HEK293 (cell line): ENCODE measurements around the gene RILPL1.

Experiments
- CTCF ChIA-PET: fragments of 350-600 bp; formaldehyde crosslinking; extraction: SDS; loops from one replicate; lab custom pipeline; 2021; ENCODE audit warnings: antibody characterized with exemption; lab: Yijun Ruan, JAX
- POLR2A ChIA-PET: fragments of 300-600 bp; formaldehyde crosslinking; extraction: SDS; loops from one replicate; lab custom pipeline; 2020; ENCODE audit warnings: antibody characterized with exemption, inconsistent platforms; lab: Yijun Ruan, JAX
- H3K27ac ChIP-seq: fragments of 200-500 bp; sonication (Bioruptor generic); 2 replicates; pipeline ENCODE4 v1.5.1; 2014; ENCODE audit warnings: low read depth, low read length, control low read depth, inconsistent platforms; ENCODE audit errors: extremely low read depth
- H3K36me3 ChIP-seq, 2 experiments: fragments of 200-500 bp in 1 of 2; sonication (Bioruptor generic) in 1 of 2; 1 replicate in 1 of 2; 2 replicates in 1 of 2; pipeline ENCODE4 v1.5.1; 2014 to 2017; ENCODE audit warnings: inconsistent platforms in 2 of 2, low read length in 2 of 2; ENCODE audit not compliant: control insufficient read depth in 2 of 2, insufficient read depth in 1 of 2
- H3K4me1 ChIP-seq: fragments of 200-500 bp; sonication (Bioruptor generic); 2 replicates; pipeline ENCODE4 v1.5.1; 2014; ENCODE audit warnings: mild to moderate bottlenecking, low read length, inconsistent platforms; ENCODE audit not compliant: control insufficient read depth, insufficient read depth
- H3K4me3 ChIP-seq: 2 replicates; pipeline ENCODE4 v1.5.1; 2011; ENCODE audit warnings: low read depth, mild to moderate bottlenecking, control low read depth, low read length, moderate library complexity
- H3K9me3 ChIP-seq: fragments of 200-500 bp; sonication (Bioruptor generic); 2 replicates; pipeline ENCODE4 v1.5.1; 2014; ENCODE audit warnings: low read depth, low read length, inconsistent platforms; ENCODE audit not compliant: control insufficient read depth, insufficient read depth
- BCL11A ChIP-seq: fragments of 450-650 bp; formaldehyde crosslinking; IDR thresholded peaks from 2 replicates; pipeline ENCODE4 v1.5.1; 2016; ENCODE audit warnings: low read depth, missing biosample characterization, missing genetic modification characterization
- MZF1 ChIP-seq: fragments of 450-650 bp; formaldehyde crosslinking; IDR thresholded peaks from 2 replicates; pipeline ENCODE4 v1.5.1; 2017; ENCODE audit warnings: missing biosample characterization, missing genetic modification characterization, borderline replicate concordance
- PRDM2 ChIP-seq: fragments of 450-650 bp; formaldehyde crosslinking; IDR thresholded peaks from 2 replicates; pipeline ENCODE4 v1.5.1; 2016; ENCODE audit warnings: missing biosample characterization, missing genetic modification characterization, borderline replicate concordance
- SP3 ChIP-seq: fragments of 450-650 bp; formaldehyde crosslinking; IDR thresholded peaks from 2 replicates; pipeline ENCODE4 v1.5.1; 2016; ENCODE audit warnings: missing biosample characterization, missing genetic modification characterization
- WT1 ChIP-seq: fragments of 450-650 bp; formaldehyde crosslinking; IDR thresholded peaks from 2 replicates; pipeline ENCODE4 v1.5.1; 2016; ENCODE audit warnings: missing biosample characterization, missing genetic modification characterization
- YY2 ChIP-seq: fragments of 450-650 bp; formaldehyde crosslinking; IDR thresholded peaks from 2 replicates; pipeline ENCODE4 v1.5.1; 2016; ENCODE audit warnings: missing biosample characterization, missing genetic modification characterization
- ZBTB21 ChIP-seq: fragments of 450-650 bp; formaldehyde crosslinking; IDR thresholded peaks from 2 replicates; pipeline ENCODE4 v1.5.1; 2017; ENCODE audit warnings: missing biosample characterization, missing genetic modification characterization
- ZFP41 ChIP-seq: fragments of 450-650 bp; formaldehyde crosslinking; IDR thresholded peaks from 2 replicates; pipeline ENCODE4 v1.5.1; 2016; ENCODE audit warnings: missing biosample characterization, missing genetic modification characterization, borderline replicate concordance
- ZFP69B ChIP-seq: fragments of 450-650 bp; formaldehyde crosslinking; IDR thresholded peaks from 2 replicates; pipeline ENCODE4 v1.5.1; 2016; ENCODE audit warnings: missing biosample characterization, missing genetic modification characterization
- ZNF19 ChIP-seq: fragments of 450-650 bp; formaldehyde crosslinking; IDR thresholded peaks from 2 replicates; pipeline ENCODE4; 2016; ENCODE audit warnings: missing biosample characterization, missing genetic modification characterization, low read depth
- ZNF211 ChIP-seq: fragments of 450-650 bp; formaldehyde crosslinking; IDR thresholded peaks from 2 replicates; pipeline ENCODE4 v1.5.1; 2016; ENCODE audit warnings: low read depth, missing biosample characterization, missing genetic modification characterization
- ZNF311 ChIP-seq: fragments of 450-650 bp; formaldehyde crosslinking; IDR thresholded peaks from 2 replicates; pipeline ENCODE4 v1.5.1; 2017; ENCODE audit warnings: missing biosample characterization, missing genetic modification characterization, borderline replicate concordance
- ZNF362 ChIP-seq: fragments of 450-650 bp; formaldehyde crosslinking; IDR thresholded peaks from 2 replicates; pipeline ENCODE4 v1.5.1; 2016; ENCODE audit warnings: missing biosample characterization, missing genetic modification characterization
- ZNF391 ChIP-seq: fragments of 450-650 bp; formaldehyde crosslinking; IDR thresholded peaks from 2 replicates; pipeline ENCODE4 v1.5.1; 2016; ENCODE audit warnings: low read depth, missing biosample characterization, missing genetic modification characterization, borderline replicate concordance
- ZNF423 ChIP-seq: fragments of 450-650 bp; formaldehyde crosslinking; IDR thresholded peaks from 2 replicates; pipeline ENCODE4 v1.5.1; 2016; ENCODE audit warnings: missing biosample characterization, missing genetic modification characterization
- ZNF501 ChIP-seq: fragments of 450-650 bp; formaldehyde crosslinking; IDR thresholded peaks from 2 replicates; pipeline ENCODE4 v1.5.1; 2016; ENCODE audit warnings: missing biosample characterization, missing genetic modification characterization
- ZNF596 ChIP-seq: fragments of 450-650 bp; IDR thresholded peaks from 2 replicates; pipeline ENCODE4 v1.5.0; 2018; ENCODE audit warnings: missing biosample characterization, mild to moderate bottlenecking, missing genetic modification characterization, moderate library complexity
- ZNF600 ChIP-seq: fragments of 450-650 bp; formaldehyde crosslinking; IDR thresholded peaks from 2 replicates; pipeline ENCODE4 v1.5.1; 2016; ENCODE audit warnings: missing biosample characterization, missing genetic modification characterization
- ZNF645 ChIP-seq: fragments of 450-650 bp; formaldehyde crosslinking; IDR thresholded peaks from 2 replicates; pipeline ENCODE4; 2016; ENCODE audit warnings: missing biosample characterization, missing genetic modification characterization
- ZNF660 ChIP-seq: fragments of 450-650 bp; IDR thresholded peaks from 2 replicates; pipeline ENCODE4 v1.5.1; 2018; ENCODE audit warnings: missing biosample characterization, mild to moderate bottlenecking, missing genetic modification characterization
- ZNF677 ChIP-seq: fragments of 450-650 bp; IDR thresholded peaks from 2 replicates; pipeline ENCODE4 v1.5.0; 2018; ENCODE audit warnings: missing biosample characterization, mild to moderate bottlenecking, missing genetic modification characterization, moderate library complexity
- ZNF707 ChIP-seq: fragments of 450-650 bp; formaldehyde crosslinking; IDR thresholded peaks from 2 replicates; pipeline ENCODE4 v1.5.1; 2016; ENCODE audit warnings: missing biosample characterization, missing genetic modification characterization

RILPL1 gene

DNA sequence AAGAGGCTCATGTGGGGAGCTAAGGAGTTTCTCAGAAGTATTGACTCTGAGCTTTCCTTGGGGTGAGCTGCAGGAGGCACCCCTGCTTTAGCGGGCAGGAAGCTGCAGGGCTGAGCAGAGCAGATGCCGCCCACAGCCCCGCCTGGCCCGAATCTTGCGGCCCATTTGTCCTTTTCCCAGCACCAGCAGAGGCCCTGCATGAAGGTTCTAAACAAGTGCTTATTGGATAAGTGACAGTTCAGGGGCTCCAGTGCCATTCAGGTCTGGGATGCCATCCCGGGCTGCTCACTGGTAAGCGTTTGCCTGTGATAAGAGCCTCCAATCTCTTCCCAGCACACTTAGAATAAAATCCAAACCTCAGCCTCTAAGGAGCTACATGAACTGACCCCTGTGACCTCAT lies 11.4 kb downstream of the RILPL1 start (continued):
- TF ChIP-seq ZNF600 (no peak), BCL11A (tag by site-specific recombination) (no peak), ZNF19 (tag by site-specific recombination) (no peak)

DNA sequence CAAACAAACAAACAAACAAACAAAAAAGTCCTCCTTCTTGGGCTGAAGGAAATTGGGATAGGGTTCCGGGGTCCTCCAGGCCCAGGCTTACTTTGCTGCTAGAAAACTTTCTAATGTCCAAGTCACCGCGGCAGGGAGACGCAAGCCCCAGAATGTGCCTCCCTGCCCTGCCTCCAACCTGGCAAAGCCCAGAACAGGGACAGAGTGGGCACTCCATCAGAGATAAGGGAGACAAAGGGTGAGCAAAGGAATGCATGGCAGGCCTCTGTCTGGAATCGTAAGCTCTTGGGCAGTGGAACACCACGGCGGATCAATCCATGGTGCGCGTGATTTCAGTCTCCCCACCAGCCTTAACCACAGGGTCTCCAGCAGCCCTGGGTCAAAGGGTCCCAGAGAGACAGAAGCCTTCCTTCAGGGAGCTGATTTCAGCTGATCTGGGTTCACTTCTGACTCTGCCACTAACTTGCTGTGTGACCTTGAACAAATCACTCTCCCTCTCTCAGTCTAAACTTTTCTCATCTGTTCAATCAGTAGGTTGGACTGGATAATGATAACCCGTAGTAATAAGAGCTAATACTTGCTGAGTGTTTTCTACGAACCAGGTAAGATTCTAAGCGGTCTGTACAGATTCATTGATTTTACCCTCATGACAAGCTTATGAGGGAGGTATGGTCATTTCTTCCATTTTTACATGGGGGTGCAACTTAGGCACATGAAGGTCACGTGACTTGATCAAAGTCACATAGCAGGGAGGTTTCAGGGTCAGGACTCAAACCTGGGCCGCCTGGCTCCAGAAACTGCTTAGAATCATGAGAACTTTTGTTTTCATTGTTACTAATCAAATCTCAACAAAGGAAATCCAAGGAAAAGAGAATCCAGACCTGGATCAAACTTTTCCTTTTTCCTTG lies 12.7 kb downstream of the RILPL1 start:
- TF ChIP-seq WT1 (no peak), MZF1 (tag by site-specific recombination) (no peak), ZNF596 (tag by site-specific recombination) (no peak), ZNF423 (tag by site-specific recombination) (no peak), SP3 (no peak), ZNF311 (tag by site-specific recombination) (no peak), ZFP41 (tag by site-specific recombination) (no peak), ZNF660 (tag by site-specific recombination) (no peak), ZNF677 (tag by site-specific recombination) (no peak), ZBTB21 (no peak), YY2 (tag by site-specific recombination) (no peak), ZFP69B (tag by site-specific recombination) (no peak), ZNF391 (tag by site-specific recombination) (no peak), ZNF645 (no peak), ZNF211 (tag by site-specific recombination) (no peak), ZNF707 (no peak), ZNF501 (tag by site-specific recombination) (no peak), ZNF362 (tag by site-specific recombination) (no peak), PRDM2 (tag by site-specific recombination) (no peak)
- H3K27ac ChIP-seq = no peak overlapping the region
- H3K9me3 ChIP-seq = no peaks in the 10 kb centered on the region
- H3K36me3 ChIP-seq = peaks cover 42 to 77% of the 10 kb centered on the region in 2 experiments
- CTCF ChIA-PET = no interaction called here
- POLR2A ChIA-PET = no interaction called here
- no peaks in the 10 kb centered on the region for H3K4me1 ChIP-seq
- no peak overlapping the region for H3K4me3 ChIP-seq
